ENCODE data around the gene C1orf167.

Gene C1orf167

DNA sequence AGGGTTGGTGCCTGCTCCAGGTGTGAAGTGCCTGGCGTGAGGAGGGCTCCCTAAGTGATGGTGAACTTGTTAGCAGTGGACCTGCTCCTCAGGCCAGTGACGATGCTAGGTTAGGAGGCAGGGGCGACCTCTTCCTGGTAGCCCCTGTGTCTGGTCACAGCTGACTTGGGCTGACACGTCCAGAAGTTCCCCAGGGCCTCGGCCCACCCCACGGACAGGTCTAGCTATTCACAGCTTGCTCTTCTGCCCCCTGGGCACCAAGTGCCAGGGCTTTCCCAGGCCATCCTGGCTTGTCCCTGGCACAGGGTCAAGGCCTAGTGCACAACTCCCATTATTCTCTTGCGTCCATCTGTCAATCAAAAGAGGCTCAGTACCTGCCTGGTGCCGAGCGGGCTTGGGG, 10.9 kb upstream of the C1orf167 start:
- H4K91ac ChIP-seq (ENCODE audit: low read depth, low read length, poor library complexity): no peak overlapping the region
- no peak overlapping the region for H2AK5ac ChIP-seq (ENCODE audit: low read depth, low read length)
- H2BK120ac ChIP-seq (ENCODE audit: low read depth, low read length): no peak overlapping the region
- H2BK12ac ChIP-seq (ENCODE audit: low read length): no peak overlapping the region
- H3K36me3 ChIP-seq (replicated peaks in 1 of 2; ENCODE audit: control insufficient read depth in 2 of 2, insufficient read depth in 2 of 2, low read length in 2 of 2): peaks cover 22 to 31% of the 10 kb centered on the region in 2 donors
- no peak overlapping the region for H2AFZ ChIP-seq (ENCODE audit: low read length)
- no peak overlapping the region for H3K4me2 ChIP-seq (ENCODE audit: insufficient read depth, low read length, poor library complexity, severe bottlenecking)
- H3K9me3 ChIP-seq (replicated peaks in 1 of 2; ENCODE audit: control insufficient read depth in 2 of 2, insufficient read depth in 1 of 2, low read depth in 1 of 2, low read length in 2 of 2): peaks cover 0 to 3% of the 10 kb centered on the region in 2 donors
- no peak overlapping the region for H3K9ac ChIP-seq (ENCODE audit: low read depth, low read length, poor library complexity)
- H3K27me3 ChIP-seq (ENCODE audit: control insufficient read depth in 3 of 3, insufficient read depth in 3 of 3, low read depth in 1 of 3, low read length in 3 of 3): no peaks in the 10 kb centered on the region
- H3K4me3 ChIP-seq (ENCODE audit: low read length in 2 of 2): no peak overlapping the region
- no peak overlapping the region for H3K4ac ChIP-seq (ENCODE audit: low read length)
- H2BK5ac ChIP-seq (ENCODE audit: low read length): no peak overlapping the region
- no peak overlapping the region for H3K18ac ChIP-seq (ENCODE audit: low read length)
- H3K23ac ChIP-seq (ENCODE audit: low read depth, low read length, poor library complexity): no peak overlapping the region
- H4K8ac ChIP-seq (ENCODE audit: low read depth, low read length): no peak overlapping the region
- H3K14ac ChIP-seq (ENCODE audit: low read length): no peak overlapping the region
- H3K4me1 ChIP-seq (ENCODE audit: control insufficient read depth in 2 of 2, insufficient read depth in 1 of 2, low read depth in 1 of 2, low read length in 2 of 2): peaks cover 11 to 20% of the 10 kb centered on the region in 2 donors
- DNase-seq (ENCODE audit: low spot score): no peak
- no peak overlapping the region for H3K27ac ChIP-seq (replicated peaks; ENCODE audit: low read length)
- no peak overlapping the region for H2BK15ac ChIP-seq (ENCODE audit: low read length)
- H3K79me1 ChIP-seq (ENCODE audit: low read depth, low read length): peaks cover 4% of the 10 kb centered on the region
- WGBS, 2 donors (ENCODE audit: extremely low coverage in 2 of 2, insufficient read length in 2 of 2, insufficient replicate concordance in 1 of 2): no CpG with 5 or more reads among the region's 9 CpGs

DNA sequence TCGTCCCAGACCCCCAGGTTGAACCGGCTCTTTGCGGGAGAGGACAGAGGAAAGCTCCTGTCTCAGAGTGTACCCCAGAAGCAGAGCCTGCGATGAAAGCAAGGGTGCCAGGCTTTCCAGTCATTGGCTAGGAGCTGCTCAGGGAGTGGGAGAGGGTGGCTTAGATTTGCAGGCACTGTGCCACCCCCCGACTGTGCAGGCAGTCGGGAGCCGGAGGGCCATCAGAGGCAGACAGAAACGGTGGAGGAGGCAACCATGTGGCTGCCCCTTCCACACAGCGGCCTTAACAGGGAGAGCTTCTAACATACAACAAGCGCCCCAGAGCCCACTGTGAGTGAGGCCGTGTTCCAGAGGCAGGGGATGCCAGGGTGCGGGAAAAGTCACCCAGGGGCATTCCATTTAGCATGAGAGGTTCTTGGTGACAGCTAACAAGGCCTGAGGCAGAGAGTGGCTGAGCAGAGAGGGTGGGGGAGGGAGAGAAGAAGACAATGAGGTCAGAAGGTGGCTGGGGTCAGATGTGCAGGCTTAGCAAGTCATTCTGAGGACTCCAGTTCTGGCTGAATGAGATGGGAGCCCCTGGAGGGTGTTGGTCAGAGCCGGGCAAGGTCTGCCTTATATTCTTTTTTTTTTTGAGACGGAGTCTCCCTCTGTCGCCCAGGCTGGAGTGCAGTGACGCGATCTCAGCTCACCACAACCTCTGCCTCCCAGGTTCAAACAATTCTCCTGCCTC, 9.5 kb upstream of the C1orf167 start:
- peaks cover 0 to 3% of the 10 kb centered on the region in 2 donors for H3K9me3 ChIP-seq (replicated peaks in 1 of 2; ENCODE audit: control insufficient read depth in 2 of 2, insufficient read depth in 1 of 2, low read depth in 1 of 2, low read length in 2 of 2)
- H2AK5ac ChIP-seq (ENCODE audit: low read depth, low read length): peak overlapping the region; percentile 23
- no peak overlapping the region for H3K4me3 ChIP-seq (ENCODE audit: low read length in 2 of 2)
- H2BK12ac ChIP-seq (ENCODE audit: low read length): peak overlapping the region; percentile 88
- H2BK5ac ChIP-seq (ENCODE audit: low read length): peak overlapping the region; percentile 43
- no peak overlapping the region for H2BK120ac ChIP-seq (ENCODE audit: low read depth, low read length)
- DNase-seq (ENCODE audit: low spot score): no peak
- peaks cover 18 to 24% of the 10 kb centered on the region in 2 donors for H3K36me3 ChIP-seq (replicated peaks in 1 of 2; ENCODE audit: control insufficient read depth in 2 of 2, insufficient read depth in 2 of 2, low read length in 2 of 2)
- peaks cover 4% of the 10 kb centered on the region for H3K79me1 ChIP-seq (ENCODE audit: low read depth, low read length)
- peak overlapping the region; percentile 25 for H3K14ac ChIP-seq (ENCODE audit: low read length)
- no peak overlapping the region for H3K4ac ChIP-seq (ENCODE audit: low read length)
- no CpG with 5 or more reads among the region's 17 CpGs for WGBS, 2 donors (ENCODE audit: extremely low coverage in 2 of 2, insufficient read length in 2 of 2, insufficient replicate concordance in 1 of 2)
- H3K18ac ChIP-seq (ENCODE audit: low read length): peak overlapping the region; percentile 84
- H4K91ac ChIP-seq (ENCODE audit: low read depth, low read length, poor library complexity): no peak overlapping the region
- H3K27ac ChIP-seq (replicated peaks; ENCODE audit: low read length): peak overlapping the region; percentile 9
- H3K23ac ChIP-seq (ENCODE audit: low read depth, low read length, poor library complexity): peak overlapping the region; percentile 29
- peaks cover 11 to 20% of the 10 kb centered on the region in 2 donors for H3K4me1 ChIP-seq (ENCODE audit: control insufficient read depth in 2 of 2, insufficient read depth in 1 of 2, low read depth in 1 of 2, low read length in 2 of 2)
- H4K8ac ChIP-seq (ENCODE audit: low read depth, low read length): no peak overlapping the region
- H3K27me3 ChIP-seq (ENCODE audit: control insufficient read depth in 3 of 3, insufficient read depth in 3 of 3, low read depth in 1 of 3, low read length in 3 of 3): no peaks in the 10 kb centered on the region
- H2AFZ ChIP-seq (ENCODE audit: low read length): no peak overlapping the region
- H3K4me2 ChIP-seq (ENCODE audit: insufficient read depth, low read length, poor library complexity, severe bottlenecking): no peak overlapping the region
- H3K9ac ChIP-seq (ENCODE audit: low read depth, low read length, poor library complexity): no peak overlapping the region
- H2BK15ac ChIP-seq (ENCODE audit: low read length): no peak overlapping the region

DNA sequence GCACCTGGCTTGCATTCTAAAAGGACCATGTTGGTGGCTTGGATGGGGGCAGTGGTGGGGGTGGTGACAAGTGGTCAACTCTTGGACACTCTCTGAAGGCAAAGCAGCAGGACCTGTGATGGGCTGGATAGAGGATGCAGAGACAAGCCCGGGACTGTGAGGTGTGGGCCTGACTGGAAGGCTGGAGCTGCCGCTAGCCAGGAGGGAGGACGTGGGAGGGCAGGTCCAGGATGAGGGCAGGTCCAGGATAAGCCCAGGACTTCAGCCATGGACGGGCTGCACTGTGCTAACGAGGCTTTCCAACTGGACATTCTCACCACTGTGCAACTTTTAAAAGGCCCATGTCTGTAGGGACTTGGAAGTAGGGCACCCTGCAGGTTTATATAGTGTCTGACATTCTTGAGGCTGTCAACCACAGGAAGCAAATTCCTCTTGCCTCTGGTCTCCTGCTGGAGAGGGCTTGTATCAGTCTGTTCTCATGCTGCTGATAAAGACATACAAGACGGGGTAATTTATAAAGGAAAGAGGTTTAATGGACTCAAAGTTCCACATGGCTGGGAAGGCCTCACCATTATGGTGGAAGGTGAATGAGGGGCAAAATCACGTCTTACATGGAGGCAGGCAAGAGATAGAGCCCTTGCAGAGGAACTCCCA, 8.3 kb upstream of the C1orf167 start:
- Histone ChIP-seq H3K27ac (replicated peaks; ENCODE audit: low read length) (peak overlapping the region; percentile 21), H3K79me1 (ENCODE audit: low read depth, low read length) (no peaks in the 10 kb centered on the region), H2BK12ac (ENCODE audit: low read length) (no peak overlapping the region), H2BK15ac (ENCODE audit: low read length) (no peak overlapping the region), H3K4ac (ENCODE audit: low read length) (no peak overlapping the region), H2AFZ (ENCODE audit: low read length) (no peak overlapping the region), H3K9ac (ENCODE audit: low read depth, low read length, poor library complexity) (no peak overlapping the region), H3K4me3 (ENCODE audit: low read length in 2 of 2) (no peak overlapping the region), H3K18ac (ENCODE audit: low read length) (peak overlapping the region; percentile 81), H2BK5ac (ENCODE audit: low read length) (no peak overlapping the region), H4K8ac (ENCODE audit: low read depth, low read length) (peak overlapping the region; percentile 20), H3K27me3 (ENCODE audit: control insufficient read depth in 3 of 3, insufficient read depth in 3 of 3, low read depth in 1 of 3, low read length in 3 of 3) (no peaks in the 10 kb centered on the region), H2BK120ac (ENCODE audit: low read depth, low read length) (peak overlapping the region; percentile 24), H3K23ac (ENCODE audit: low read depth, low read length, poor library complexity) (no peak overlapping the region), H3K9me3 (replicated peaks in 1 of 2; ENCODE audit: control insufficient read depth in 2 of 2, insufficient read depth in 1 of 2, low read depth in 1 of 2, low read length in 2 of 2) (peaks cover 0 to 3% of the 10 kb centered on the region in 2 donors), H3K4me2 (ENCODE audit: insufficient read depth, low read length, poor library complexity, severe bottlenecking) (no peak overlapping the region), H4K91ac (ENCODE audit: low read depth, low read length, poor library complexity) (no peak overlapping the region), H3K4me1 (ENCODE audit: control insufficient read depth in 2 of 2, insufficient read depth in 1 of 2, low read depth in 1 of 2, low read length in 2 of 2) (peaks cover 11 to 20% of the 10 kb centered on the region in 2 donors), H3K14ac (ENCODE audit: low read length) (no peak overlapping the region), H2AK5ac (ENCODE audit: low read depth, low read length) (peak overlapping the region; percentile 8), H3K36me3 (replicated peaks in 1 of 2; ENCODE audit: control insufficient read depth in 2 of 2, insufficient read depth in 2 of 2, low read length in 2 of 2) (peaks cover 14 to 18% of the 10 kb centered on the region in 2 donors)
- WGBS, 2 donors (ENCODE audit: extremely low coverage in 2 of 2, insufficient read length in 2 of 2, insufficient replicate concordance in 1 of 2): no CpG with 5 or more reads among the region's 7 CpGs
- no peak for DNase-seq (ENCODE audit: low spot score)

DNA sequence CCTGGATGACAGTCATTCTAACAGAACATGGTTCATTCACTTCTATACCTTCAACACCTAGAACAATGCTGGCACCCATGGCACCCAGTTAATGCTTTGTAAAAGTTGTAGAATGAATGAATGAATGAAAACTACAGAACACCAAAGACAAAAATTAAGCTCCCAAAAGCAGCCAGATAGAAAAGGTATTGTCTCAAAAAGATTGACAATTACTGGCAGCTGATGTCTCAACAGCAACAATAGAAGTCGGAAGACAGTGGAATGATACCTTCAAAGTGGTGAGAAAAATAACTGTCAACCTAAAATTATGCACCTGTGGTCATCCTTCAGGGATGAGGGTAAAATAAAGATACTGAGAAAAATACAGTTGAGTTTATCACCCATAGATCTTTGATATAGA, 4.9 kb upstream of the C1orf167 start:
- Histone ChIP-seq H2BK120ac (ENCODE audit: low read depth, low read length) (no peak overlapping the region), H3K4me3 (ENCODE audit: low read length in 2 of 2) (no peak overlapping the region), H3K23ac (ENCODE audit: low read depth, low read length, poor library complexity) (no peak overlapping the region), H3K4me1 (ENCODE audit: control insufficient read depth in 2 of 2, insufficient read depth in 1 of 2, low read depth in 1 of 2, low read length in 2 of 2) (peaks cover 11 to 18% of the 10 kb centered on the region in 2 donors), H2BK12ac (ENCODE audit: low read length) (no peak overlapping the region), H3K4ac (ENCODE audit: low read length) (no peak overlapping the region), H3K36me3 (replicated peaks in 1 of 2; ENCODE audit: control insufficient read depth in 2 of 2, insufficient read depth in 2 of 2, low read length in 2 of 2) (no peaks in the 10 kb centered on the region), H4K8ac (ENCODE audit: low read depth, low read length) (no peak overlapping the region), H3K14ac (ENCODE audit: low read length) (no peak overlapping the region), H3K4me2 (ENCODE audit: insufficient read depth, low read length, poor library complexity, severe bottlenecking) (no peak overlapping the region), H3K9me3 (replicated peaks in 1 of 2; ENCODE audit: control insufficient read depth in 2 of 2, insufficient read depth in 1 of 2, low read depth in 1 of 2, low read length in 2 of 2) (peaks cover 3% of the 10 kb centered on the region in 2 donors), H3K9ac (ENCODE audit: low read depth, low read length, poor library complexity) (no peak overlapping the region), H3K27ac (replicated peaks; ENCODE audit: low read length) (no peak overlapping the region), H4K91ac (ENCODE audit: low read depth, low read length, poor library complexity) (no peak overlapping the region), H3K27me3 (ENCODE audit: control insufficient read depth in 3 of 3, insufficient read depth in 3 of 3, low read depth in 1 of 3, low read length in 3 of 3) (peaks cover 2 to 18% (median 8%) of the 10 kb centered on the region in 3 experiments), H3K79me1 (ENCODE audit: low read depth, low read length) (no peaks in the 10 kb centered on the region), H3K18ac (ENCODE audit: low read length) (no peak overlapping the region), H2BK15ac (ENCODE audit: low read length) (no peak overlapping the region), H2AFZ (ENCODE audit: low read length) (no peak overlapping the region), H2BK5ac (ENCODE audit: low read length) (no peak overlapping the region), H2AK5ac (ENCODE audit: low read depth, low read length) (no peak overlapping the region)
- DNase-seq (ENCODE audit: low spot score): no peak
- WGBS, 2 donors (ENCODE audit: extremely low coverage in 2 of 2, insufficient read length in 2 of 2, insufficient replicate concordance in 1 of 2): no CpG with 5 or more reads among the region's 1 CpG

Data from neuronal stem cell (in vitro differentiated cells).